AG04450 (cell line): Measurements from ENCODE around the gene LRRC10B. TPM values are rescaled to one million over a fixed set of nuclear protein-coding genes. Genes with fewer than 3 reads are reported as not detected.

Experiments used
- CTCF ChIA-PET: fragments of 300-600, 350-600 bp; formaldehyde crosslinking; extraction: SDS; loops from one replicate; lab custom pipeline; 2022; ENCODE audit warnings: antibody characterized with exemption, inconsistent platforms; lab: Charles Lee
- POLR2A ChIA-PET: fragments of 350-600 bp; formaldehyde crosslinking; extraction: SDS; loops from one replicate; lab custom pipeline; 2021; ENCODE audit warnings: antibody characterized with exemption, inconsistent platforms; lab: Yijun Ruan, JAX
- DNase-seq: peaks from one replicate; pipeline ENCODE4 v3.0.0-alpha.2; 2011; ENCODE audit warnings: low read depth, low spot score
- H3K27ac ChIP-seq: one replicate; pipeline ENCODE4 v1.5.1; 2012; ENCODE audit warnings: low read depth, low read length, control low read depth
- H3K27me3 ChIP-seq: one replicate; pipeline ENCODE4 v1.6.0; 2012; ENCODE audit warnings: low read length; ENCODE audit not compliant: control insufficient read depth, insufficient read depth
- H3K4me3 ChIP-seq: 2 replicates; pipeline ENCODE4 v1.5.1; 2011; ENCODE audit warnings: mild to moderate bottlenecking, low read depth, low read length, control low read depth
- H3K9me3 ChIP-seq: 2 replicates; pipeline ENCODE4 v1.5.1; 2012; ENCODE audit warnings: low read length; ENCODE audit not compliant: control insufficient read depth, insufficient read depth
- CTCF ChIP-seq: IDR thresholded peaks from 2 replicates; pipeline ENCODE4 v1.5.1; 2011; ENCODE audit warnings: low read depth, low read length, control low read depth, inconsistent platforms
- polyA plus RNA-seq: library from polyadenylated mRNA; depleted of rRNA; stranded (reverse); fragments of >200 nt; gene quantifications from 2 replicates; pipeline ENCODE4 v1.2.3, GENCODE V29; 2011

The LRRC10B gene
- polyA plus RNA-seq, 1 experiment, result not detected

DNA sequence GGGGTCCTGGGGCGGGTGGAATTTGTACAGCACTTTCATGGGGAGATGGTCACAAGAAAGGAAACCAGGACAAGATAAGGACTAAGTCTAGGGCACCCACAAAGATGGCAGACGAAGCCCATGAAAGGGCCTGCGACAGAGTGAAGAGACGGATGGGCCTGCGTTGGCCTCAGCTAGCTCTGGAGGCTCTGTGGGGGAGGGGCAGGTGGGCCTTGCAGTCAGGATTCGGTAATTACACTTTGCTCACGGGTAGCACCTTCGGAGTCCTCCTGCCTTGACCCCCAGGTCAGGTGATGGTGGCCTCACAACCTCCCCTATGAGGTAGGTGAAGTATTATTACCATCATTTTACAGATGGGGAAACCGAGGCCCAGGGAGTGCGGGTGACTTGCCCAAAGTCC lies 7.1 kb downstream of the LRRC10B start:
- ChIA-PET CTCF (interaction anchor here (1.1 to 4.4 kb wide), 20 partner anchors 8 to 123 kb away, joined by 3 to 139 read pairs (median 17); partner anchors contain the start of genes LRRC10B and SDHAF2), POLR2A (no interaction called here)
- peaks cover 17% of the 10 kb centered on the region for H3K27me3 ChIP-seq
- no peak for DNase-seq
- no peak overlapping the region for H3K4me3 ChIP-seq
- no peak for TF ChIP-seq CTCF
- no peaks in the 10 kb centered on the region; the same call in 1 of the 2 replicates for H3K9me3 ChIP-seq
- no peak overlapping the region for H3K27ac ChIP-seq

DNA sequence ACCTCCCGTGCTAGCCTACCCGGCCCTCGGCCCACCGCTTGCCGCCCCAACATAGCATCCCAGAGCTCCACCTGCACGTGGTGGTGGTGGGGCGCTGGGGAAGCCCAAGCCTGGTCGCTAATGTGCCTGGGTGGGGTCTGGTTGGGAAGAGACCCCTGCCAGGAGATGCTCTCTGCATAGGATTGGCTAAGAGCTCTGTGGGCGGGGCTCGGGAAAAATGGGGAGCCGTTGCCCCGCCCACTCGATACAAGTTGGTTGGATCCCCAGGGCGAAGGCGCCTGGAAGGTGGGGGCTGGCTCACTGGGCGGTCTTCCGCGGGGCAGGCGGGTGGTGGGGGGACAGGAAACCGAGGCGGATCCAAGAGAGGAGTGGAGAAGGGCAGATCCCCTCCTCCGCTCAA lies 7.6 kb downstream of the LRRC10B start:
- no peak for DNase-seq
- POLR2A ChIA-PET, result interaction anchor here (1.4 kb wide), 1 partner anchor 38 kb away, joined by 4 read pairs; no protein-coding TSS in a partner anchor
- H3K4me3 ChIP-seq, result no peak overlapping the region

GRCh38 chr11:61516675-61517572 lies 8.4 kb downstream of the LRRC10B start:
- no peaks in the 10 kb centered on the region; the same call in 1 of the 2 replicates for H3K9me3 ChIP-seq
- no peak overlapping the region for H3K4me3 ChIP-seq
- TF ChIP-seq CTCF, result peak; percentile 97
- peaks cover 15% of the 10 kb centered on the region for H3K27me3 ChIP-seq
- POLR2A ChIA-PET, result interaction anchor here (0.8 to 1.4 kb wide), 2 partner anchors 39 to 71 kb away, joined by 3 to 4 read pairs; no protein-coding TSS in a partner anchor
- DNase-seq, result no peak
- CTCF ChIA-PET, result interaction anchor here (0.6 to 4.4 kb wide), 49 partner anchors 9 to 213 kb away, joined by 3 to 139 read pairs (median 6); partner anchors contain the start of genes LRRC10B and SDHAF2
- no peak overlapping the region for H3K27ac ChIP-seq

More for the DNA sequence above, 7.6 kb downstream of the LRRC10B start:
- no peak for TF ChIP-seq CTCF
- Histone ChIP-seq H3K27me3 (peaks cover 14% of the 10 kb centered on the region), H3K9me3 (no peaks in the 10 kb centered on the region; the same call in 1 of the 2 replicates), H3K27ac (no peak overlapping the region)
- CTCF ChIA-PET, result interaction anchor here (0.6 to 4.4 kb wide), 42 partner anchors 8 to 213 kb away, joined by 3 to 139 read pairs (median 8); partner anchors contain the start of genes LRRC10B and SDHAF2

DNA sequence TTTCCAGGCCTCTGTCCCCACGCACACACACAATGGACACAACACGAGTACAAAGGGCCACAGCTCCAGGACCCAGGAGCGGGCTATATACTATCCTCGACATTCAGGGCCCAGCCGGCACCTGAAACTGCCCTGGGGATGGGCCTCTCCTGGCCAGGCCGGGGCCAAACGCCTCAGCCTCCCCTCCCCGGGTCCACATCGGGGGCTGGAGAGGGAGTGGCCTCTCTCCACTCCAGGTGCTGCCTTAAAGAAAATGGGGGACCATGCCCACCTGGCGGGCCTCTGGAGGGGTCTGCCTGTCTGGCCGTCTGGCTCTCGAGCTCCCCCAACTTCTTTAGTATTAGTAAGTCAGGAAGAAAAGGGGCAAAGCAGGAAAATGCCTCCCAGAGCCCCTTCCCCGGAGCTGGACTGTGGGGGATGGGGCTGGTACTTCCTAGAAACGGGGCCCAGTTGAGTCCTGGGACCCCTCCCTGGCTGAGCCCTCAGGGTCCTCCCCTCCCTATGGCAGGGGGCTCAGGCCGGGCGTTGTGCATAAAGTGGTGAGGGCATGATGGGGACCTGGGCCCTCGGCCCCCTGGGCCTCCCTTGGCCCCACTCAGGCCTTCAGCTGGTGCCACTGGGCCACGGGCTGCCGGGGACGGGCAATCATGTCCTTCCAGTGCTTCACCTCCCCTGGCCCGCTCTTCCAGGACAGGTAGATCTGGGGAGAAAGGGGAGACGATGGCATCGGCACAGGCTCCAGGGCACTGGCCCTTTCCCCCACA lies 9.7 kb downstream of the LRRC10B start:
- TF ChIP-seq CTCF, result no peak
- ChIA-PET CTCF (interaction anchor here (1.1 to 4.4 kb wide), 19 partner anchors 8 to 132 kb away, joined by 3 to 139 read pairs (median 12); a partner anchor contains a TSS), POLR2A (no interaction called here)
- Histone ChIP-seq H3K27me3 (peaks cover 18% of the 10 kb centered on the region), H3K9me3 (no peaks in the 10 kb centered on the region; the same call in 1 of the 2 replicates), H3K4me3 (no peak overlapping the region), H3K27ac (no peak overlapping the region)
- no peak for DNase-seq
